Stimulated activated CD4-positive, alpha-beta T cell treated with anti-CD3 and anti-CD28 coated beads, Interleukin-12 subunit alpha, Interleukin-12 subunit beta, amount 100 ng/mL, for 24 hours (primary cell): ENCODE results near the gene SH2D5.
"Not testable (repeated sequence)": the region's sequence is repeated elsewhere in the genome, so short reads cannot be mapped to it uniquely, and the experiment has no call there.

Source experiments
- DNase-seq, 2 experiments: peaks; one replicate each; pipeline ENCODE4 v3.0.0-alpha.2; 2020; ENCODE audit warnings: low read depth in 2 of 2

Gene SH2D5

DNA sequence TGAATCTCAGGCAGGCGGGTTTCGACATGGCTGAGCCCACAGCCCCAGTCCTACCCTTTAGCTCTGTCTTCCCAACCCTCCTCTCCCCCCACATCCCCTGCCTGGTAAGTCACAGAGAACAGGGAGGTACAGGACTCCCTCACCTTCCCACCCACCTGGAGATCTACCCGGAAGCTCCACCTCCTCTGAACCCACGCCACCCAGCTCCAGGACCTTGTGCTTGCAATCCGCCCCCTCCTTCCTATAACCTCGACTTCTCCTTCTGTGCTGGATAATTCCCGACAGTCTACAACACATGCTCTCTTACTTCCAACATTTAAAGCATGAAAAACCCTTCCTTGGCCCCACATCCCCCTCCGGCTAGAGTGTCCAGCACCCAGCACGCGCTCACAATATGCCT, 37.0 kb downstream of the SH2D5 start:
- DNase-seq, result no peak

DNA sequence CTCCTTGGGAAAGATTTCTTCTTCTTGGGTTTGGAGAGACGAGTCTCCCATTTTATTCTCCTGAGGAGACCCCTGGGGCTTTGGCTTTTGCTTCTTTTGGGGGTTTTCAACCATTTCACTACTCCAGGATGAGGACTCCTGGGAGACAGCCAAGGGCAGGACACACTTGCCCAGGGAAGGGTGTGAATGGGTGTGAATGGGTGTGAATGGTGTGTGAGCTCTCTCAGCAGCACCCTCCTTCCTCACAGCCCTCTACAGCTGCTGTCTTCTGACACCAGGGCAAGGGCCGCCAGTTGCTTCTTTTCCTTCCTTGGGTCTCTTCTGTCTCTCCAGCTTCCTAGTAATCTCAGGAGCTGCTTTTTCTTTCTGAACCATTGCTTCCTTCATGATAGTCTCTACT, 38.9 kb downstream of the SH2D5 start:
- no peak for DNase-seq

DNA sequence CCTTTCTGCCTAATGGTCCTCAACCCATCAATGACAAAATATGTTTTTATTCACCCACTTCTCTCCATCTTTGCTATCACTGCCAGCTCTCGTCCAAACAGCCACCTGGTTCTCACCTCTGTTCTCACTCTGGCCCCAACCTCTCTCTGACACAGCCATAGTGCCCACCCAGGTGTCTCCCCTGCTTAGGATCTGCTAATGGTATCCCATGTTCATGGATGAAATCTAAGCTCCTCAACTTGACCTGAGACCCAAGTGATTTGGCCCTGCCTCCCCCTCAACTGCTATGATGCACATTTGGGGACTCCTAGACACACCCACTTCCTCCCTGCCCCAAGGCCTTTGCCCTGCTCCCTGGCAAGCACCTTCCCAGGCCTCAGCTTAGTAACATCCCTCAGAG, 40.6 kb downstream of the SH2D5 start:
- no peak for DNase-seq

DNA sequence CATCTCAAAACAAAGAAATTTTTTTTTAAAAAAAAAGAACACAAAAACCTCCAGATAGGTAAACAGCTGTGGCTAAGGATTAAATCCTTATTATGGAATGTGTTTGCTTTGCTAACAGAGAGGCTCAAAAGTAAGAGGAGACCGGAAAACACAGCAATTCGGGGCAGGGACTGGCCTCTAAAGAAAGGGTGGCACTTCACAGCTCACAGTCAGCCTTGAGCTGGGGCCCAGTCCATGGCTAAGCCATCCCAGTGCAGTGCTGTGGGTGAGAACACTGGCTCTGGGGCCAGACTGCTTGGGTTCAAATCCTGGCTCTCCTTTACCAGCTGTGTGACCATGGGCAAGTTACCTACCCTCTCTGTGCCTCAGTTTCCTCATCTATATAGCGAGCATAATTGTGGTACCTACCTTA, 42.9 kb downstream of the SH2D5 start:
- DNase-seq, result no peak

DNA sequence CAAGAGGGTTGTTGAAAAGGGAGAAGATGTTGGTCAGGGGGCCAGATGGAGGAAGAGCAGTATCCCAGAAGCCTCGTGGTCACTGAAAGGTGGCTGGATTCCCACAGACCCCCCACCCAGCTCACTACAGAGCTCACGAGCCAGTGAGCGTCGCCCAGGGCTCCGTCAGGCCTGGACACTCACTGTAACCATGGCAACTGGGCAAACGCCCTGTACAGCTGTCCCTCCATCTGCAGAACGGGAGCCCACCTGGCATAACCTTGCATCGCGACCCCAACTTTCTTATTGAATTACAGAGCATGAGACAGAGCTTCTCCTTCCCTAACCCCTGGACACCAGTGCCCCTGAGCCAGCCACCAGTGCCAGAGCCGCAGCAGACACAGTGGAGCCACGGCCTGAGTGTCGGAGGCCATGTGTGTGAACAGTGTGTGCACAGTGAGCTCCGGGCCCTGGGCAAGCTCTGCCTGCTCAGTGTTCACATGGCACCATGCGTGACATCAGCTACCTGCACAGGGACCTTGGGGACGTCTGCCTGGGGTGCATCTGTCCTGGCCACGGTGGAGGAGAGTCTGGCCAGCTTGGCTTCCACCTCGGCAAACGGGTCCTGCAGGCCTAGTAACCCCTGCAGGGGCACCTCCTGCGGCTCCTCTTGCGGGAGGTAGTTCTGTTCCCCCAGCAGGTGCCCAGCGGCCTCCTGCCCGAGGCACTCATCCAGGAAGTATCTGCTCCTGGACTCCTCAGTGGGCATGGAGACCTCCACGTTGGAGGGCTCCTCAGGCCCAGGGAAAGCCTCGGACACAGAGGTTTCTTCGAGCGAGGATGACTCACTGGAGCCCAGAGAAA, 45.4 kb downstream of the SH2D5 start:
- DNase-seq, result no peak

DNA sequence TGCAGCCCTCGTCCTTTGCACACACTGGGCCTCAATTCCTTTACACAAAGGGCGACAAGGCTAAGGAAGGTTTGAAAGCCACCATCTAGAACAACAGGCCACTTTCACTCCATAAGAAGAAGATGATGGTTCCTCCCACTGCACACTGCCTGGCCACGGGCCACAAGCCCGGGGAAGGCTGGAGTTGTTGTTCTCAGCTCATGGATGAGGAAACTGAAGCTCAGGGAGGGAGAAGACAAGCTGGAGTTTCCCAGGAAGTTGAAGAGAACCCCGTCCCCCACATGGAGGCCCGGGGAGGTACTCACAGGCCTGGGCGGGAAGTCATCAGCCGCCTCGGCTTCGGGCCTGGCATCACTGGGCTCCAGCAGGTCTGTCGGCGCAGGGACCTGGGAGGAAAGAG, 46.8 kb downstream of the SH2D5 start:
- no peak for DNase-seq

DNA sequence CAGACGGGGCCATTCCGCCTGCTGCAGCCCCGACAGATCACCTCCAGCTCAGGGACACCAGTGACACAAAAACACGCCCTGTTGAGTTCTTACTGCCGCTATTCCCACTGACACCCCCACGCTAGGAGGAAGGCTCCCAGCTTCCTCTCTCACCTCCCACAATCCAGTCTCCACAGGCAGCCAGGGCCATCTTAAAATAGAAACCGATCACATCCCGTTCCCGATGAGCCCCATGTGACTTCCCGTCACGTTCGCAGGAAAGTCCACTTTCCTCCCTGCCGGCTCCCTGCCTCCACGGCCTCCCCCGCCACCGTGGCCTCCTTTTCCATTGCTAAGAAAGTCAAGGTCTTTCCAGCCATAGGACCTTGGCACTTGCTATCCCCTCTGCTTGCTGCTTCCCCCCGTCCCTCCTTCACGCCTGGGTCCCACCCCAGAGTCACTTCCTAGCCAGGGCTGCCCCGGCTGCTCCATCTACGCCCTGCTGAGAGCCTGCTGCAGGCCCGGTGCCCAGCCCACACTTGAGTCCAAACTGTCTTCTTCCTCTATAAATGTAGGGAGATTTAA, 47.3 kb downstream of the SH2D5 start:
- DNase-seq, result no peak

DNA sequence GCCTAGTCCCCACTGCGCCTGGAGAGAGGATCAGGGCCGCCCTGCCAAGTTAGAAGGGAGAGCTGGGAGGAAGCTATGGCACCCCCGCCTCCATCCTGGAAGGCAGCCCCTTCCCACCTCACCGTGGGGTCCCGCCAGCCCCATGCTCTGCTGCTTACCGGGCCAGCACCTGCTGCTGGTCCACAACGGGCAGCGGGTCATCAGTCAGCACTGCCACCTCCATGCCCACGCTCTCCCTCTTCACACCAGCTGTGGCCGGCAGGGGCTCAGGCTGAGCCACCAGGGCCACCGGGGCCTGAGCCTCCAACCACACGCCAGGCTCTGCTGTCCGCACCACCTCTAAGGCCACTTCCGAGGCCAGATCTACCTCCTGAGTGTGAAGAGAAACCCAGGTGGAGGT, 47.9 kb downstream of the SH2D5 start:
- no peak for DNase-seq

DNA sequence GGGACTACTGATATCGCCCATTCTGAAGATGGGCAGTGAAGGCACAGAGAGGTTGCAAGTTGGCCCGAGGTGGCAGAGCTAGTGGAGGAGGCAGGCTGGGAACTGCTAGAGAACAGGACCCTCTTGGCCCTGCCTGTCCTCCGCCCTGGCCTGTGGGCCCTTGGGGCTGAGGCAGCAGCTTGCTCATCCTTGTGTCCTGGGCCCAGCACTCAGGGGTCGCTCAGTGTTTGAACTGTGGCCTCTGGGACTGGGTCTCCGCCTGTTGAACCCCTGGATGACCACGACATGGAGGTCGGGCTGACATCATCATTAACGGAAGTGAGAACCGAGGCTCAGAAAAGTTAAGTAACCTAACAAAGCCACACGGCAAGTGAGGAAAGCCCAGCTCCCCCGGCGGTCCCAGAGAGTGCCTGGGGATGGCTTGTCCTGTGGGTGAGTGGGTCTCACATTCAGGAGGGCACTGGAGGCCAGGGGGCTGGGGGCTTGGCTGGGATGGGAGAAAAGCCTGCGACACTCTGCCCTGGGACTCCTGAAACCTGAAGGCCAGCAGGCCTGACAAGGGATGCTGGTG, 48.4 kb downstream of the SH2D5 start:
- DNase-seq, result no peak

DNA sequence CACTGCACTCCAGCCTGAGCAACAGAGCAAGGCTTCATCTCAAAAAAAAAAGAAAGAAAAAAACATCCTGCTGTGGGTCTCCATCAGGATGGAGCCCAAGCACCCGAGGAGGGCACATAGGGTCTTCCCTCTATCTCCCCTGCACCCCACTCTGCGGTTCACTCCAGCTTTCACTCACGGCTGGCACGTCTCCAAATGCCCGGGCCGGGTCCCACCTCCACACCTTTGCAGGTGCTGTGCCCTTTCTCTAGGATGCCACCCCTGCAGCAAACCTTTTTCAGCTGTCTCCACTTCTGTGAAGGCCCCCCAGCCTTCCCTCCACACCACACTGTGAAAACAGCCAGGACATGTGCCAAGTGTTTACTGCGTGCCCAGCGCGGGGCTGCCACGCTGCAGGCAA, 48.9 kb downstream of the SH2D5 start:
- DNase-seq, result no peak

DNA sequence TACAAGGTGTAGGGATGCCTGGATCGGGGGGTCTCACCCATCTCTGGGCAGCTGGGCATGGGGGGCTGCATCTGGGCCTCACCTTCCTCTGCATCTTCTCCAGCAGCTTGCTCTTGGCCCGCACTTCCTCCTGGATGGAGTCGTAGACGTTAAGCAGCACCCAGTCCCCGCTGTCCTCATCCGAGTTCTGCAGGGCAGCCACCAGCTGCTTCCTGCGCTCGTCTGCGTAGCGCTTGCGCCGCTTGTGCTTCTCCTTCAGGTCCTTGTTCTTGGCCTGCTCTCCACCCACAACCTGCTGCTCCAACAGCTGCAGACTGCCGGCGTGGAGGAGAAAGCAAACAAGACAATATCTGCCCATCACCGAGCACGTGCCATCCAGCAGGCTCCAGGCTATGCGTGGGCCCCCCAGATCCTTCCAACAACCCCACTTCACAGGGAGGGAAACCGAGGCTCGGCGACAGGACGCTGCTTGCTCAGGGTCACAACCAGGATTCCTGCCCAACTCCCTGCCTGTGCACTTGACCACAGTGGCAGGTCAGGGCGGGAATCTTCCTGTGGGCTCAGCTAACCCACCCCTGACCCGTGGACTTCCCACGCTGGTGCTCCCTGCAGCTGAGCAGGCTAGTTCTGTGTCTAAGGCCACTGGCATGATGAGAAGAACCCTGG, 49.8 kb downstream of the SH2D5 start:
- no peak for DNase-seq

DNA sequence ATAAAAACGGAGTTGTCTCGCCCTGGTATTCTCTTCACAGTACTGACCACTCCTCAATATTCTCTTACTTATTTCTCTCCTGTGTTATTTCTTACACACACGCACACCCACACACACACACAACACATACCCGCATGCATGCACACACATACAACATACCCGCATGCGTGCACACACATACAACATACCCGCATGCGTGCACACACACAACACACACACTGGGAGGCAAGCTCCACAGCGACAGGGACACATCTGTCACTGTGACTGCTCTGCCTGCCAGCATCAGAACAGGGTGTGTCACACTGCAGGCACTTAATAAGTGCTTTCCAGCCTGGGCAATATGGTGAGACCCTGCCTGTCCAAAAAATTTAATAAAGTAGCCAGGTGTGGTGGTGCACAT, 50.5 kb downstream of the SH2D5 start:
- no peak for DNase-seq

DNA sequence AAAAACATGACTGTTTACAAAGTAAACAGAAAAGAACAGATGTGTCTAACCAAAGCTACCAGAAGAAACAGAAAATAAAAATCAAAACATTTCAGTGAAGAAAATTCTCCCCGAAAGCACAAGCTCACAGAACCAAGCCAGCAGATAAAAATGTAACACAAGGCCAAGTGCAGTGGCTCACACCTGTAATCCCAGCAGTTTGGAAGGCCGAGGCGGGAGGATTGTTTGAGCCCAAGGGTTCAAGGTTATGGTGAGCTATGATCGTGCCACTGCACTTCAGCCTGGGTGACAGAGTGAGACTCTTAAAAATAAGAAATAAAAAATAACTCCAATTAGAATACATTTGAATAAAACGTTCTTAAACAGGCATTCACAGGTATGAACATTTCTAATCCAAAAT, 52.2 kb downstream of the SH2D5 start:
- DNase-seq, result no peak

DNA sequence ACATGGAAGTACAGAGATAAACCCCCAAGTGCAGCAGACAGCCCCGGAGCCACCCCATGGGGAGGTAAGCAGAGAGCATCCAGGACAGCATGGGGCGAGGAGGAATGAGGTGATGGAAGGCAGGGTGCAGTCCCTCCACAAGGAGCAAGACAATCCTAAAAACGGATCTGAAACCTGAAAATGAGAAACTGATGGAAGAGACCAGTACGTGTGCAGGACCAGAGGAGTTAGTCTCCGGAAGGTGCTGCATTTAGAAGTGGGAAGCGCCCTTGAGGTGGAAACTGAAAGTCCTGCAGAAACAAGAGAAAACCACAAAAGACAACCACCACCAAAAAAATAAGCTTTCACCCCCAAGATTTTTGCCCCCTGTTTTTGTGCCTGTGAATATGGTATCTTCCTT, 53.9 kb downstream of the SH2D5 start:
- no peak for DNase-seq

DNA sequence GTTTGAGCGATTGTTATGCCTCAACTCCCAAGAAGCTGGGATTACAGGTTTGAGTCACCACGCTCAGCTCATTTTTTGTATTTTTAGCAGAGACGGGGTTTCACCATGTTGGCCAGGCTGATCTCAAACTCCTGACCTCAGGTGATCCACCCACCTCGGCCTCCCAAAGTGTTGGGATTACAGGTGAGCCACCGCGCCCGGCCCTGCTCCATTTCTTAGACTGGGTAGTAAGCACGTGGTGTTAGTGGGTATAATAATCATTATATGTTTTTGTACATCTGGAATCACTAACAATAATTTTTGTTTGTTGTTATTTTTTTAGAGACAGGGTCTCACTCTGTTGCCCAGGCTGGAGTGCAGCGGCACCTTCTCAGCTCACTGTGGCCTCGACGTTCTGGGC, 58.9 kb downstream of the SH2D5 start:
- not testable (repeated sequence) for DNase-seq

DNA sequence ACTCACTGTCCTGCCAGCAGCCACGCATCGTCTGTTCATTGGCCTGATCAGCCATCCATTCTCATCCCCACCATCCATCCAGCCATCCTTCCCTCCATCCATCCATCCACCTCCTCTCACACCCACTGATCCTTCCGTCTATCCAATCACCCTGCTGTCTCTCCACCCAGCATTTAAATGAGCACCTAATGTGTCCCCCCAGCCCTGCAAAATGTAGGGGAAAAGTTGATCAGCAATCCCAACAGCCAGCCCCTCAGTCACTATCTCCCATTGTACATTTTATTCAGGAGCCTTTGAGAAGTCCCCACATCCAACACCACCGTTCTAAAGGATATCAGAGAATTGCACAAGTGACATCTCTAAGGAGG, 60.3 kb downstream of the SH2D5 start:
- DNase-seq, result no peak

DNA sequence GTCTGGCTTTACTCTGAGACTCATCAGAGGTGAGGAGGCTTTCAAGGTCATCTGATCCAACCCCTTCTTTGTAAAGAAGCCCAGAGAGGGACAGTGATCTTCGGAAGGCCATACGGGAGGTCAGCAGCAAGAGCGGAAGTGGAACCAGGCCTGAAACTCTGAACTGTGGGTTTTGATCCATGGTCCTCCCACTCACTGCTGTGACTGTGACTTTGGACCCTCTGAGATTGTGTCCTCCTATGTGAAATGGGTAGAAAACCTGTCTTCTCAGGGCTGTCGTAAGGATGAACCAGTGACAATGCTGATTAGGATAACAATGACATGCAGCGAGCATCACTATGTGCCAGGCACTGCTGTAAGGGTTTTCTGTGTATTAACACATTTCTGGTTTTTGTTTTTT, 61.6 kb downstream of the SH2D5 start:
- DNase-seq, result no peak
